HG03064 (cell line): ENCODE data around the gene PTPRM.
A peak's percentile ranks its signal among the peaks of the same experiment; 100 is the strongest.

Source experiments
- ATAC-seq: cut with Tn5 transposase; IDR thresholded peaks from one replicate; pipeline ENCODE4 v1.9.1; 2021; ENCODE audit warnings: low read depth; ENCODE audit not compliant: unreplicated experiment

PTPRM gene

DNA sequence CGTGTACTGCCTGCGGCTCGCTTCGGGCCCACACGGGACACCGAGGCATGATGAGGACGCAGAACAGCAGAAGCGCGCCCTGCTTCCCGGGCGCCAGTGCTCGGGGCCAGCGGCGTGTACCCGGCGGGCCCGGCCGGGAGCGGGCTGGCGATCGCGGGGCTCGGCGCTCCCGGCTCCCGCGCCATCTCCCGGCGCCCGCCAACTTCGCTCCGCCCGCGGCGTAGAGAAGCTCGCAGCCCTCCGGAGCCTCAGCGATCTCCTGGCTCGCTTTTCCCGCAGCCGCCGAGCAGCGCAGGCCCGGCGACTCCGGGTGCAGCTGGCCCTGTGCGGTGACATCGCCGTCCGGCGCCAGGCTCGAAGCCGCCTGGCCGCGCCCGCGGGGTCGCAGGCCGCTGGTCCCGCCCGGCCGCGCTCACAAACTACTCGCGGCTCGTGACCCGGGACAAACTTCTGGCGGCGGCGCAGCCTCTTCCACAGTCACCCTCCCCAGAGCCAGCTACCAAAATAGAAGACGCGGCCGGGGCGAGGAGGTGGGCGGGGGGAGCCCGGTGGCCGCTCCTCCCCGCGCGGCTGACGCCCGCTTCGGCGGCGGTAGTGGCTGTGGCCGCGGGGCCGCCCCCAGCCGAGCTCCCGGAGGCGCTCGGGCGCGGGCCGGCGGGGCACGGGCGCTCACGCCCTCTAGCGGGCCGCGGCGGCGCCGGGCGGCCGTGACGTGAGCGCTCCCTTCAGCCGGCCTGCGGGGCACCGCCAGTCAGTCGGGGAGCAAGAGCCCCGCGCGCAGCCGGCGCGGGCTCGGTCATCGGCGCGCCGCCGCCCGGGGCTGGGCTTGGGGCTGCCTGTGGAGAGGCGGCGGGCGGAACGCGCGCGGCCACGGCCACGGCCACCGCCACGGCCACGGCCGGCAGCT is at the start of gene PTPRM:
PTPRM (plus strand) TSS at position 750 of the 907 bp plus-strand sequence. CDS start 503 bp downstream, outside the sequence.
- ATAC-seq, result peak; percentile 89

- ATAC-seq, result no peak
Observed at GRCh38 chr18:7517852-7518251, 49.3 kb upstream of the PTPRM start.

GRCh38 chr18:7520200-7520785 is 46.8 kb upstream of the PTPRM start:
- ATAC-seq, result no peak

DNA sequence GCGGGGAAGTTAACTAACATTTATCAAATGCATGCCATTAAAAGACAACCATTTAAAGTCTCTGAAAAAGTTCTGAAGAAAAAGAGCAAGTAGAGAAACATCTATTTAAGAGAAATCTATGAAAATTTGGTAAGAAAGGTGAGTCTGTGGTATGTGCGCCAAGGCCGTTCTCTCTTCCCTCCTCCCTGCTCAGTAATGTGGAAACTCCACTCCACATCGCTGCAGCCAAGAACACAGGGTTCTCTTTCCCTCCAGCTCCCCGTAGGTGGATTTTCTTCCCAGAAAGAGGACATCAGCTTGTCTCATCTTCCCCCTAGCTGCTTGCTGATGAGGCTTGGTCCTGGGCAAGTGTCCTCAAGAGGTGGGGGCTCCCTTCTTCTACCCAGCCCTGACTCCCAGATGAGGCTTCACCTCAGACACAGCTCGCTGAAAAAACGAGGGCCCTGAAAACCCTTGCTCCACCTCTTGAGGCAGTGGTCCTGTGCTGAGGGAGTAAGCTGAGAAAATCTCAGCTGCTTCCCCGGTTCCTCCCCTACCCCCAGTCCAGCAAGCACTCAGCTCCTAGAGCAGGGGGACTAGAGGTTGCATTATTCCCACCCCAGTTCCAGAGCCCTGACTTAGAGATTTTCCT is 45.8 kb upstream of the PTPRM start:
- ATAC-seq, result no peak

- ATAC-seq, result no peak
Observed at GRCh38 chr18:7523772-7524171, 43.3 kb upstream of the PTPRM start.

DNA sequence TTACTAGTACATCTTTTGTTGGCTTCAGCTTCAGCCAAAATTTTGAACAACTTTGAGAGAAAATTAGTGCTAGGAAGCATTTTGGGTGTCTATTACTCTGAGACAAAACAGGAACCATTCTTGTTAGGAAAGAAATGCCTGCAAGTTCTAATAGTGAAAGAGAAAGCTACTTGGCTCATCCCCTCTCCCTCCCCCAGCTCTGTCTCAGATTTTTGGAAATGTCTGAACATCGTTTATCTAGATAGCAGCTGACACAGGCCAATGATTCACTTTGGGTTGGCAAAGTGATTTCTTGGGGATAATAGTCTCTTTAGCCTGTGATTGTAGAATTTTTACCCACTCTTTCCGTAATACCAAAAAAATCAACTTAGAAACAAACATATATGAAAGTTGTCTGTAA is 42.3 kb upstream of the PTPRM start:
- ATAC-seq, result no peak

GRCh38 chr18:7532942-7533341 is 34.2 kb upstream of the PTPRM start:
- no peak for ATAC-seq

- ATAC-seq, result no peak
Observed at GRCh38 chr18:7535436-7536205, 31.5 kb upstream of the PTPRM start.

DNA sequence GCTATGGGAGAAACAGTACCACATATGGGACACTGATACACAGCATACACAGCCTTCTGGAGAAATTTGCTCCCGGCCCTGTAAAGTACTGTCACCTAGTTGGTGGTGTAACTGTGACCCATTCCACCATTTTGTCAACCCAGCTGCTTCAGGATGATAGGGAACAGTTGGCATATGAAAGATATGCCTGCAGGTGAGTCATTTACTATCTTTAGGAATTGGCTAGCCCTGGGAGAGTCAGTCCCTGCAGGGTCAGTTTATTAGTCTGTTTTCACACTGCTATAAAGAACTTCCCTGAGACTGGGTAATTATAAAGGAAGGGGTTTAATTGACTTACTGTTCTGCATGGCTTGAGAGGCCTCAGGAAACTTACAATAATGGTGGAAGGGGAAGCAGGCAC is 30.0 kb upstream of the PTPRM start:
- ATAC-seq, result no peak

DNA sequence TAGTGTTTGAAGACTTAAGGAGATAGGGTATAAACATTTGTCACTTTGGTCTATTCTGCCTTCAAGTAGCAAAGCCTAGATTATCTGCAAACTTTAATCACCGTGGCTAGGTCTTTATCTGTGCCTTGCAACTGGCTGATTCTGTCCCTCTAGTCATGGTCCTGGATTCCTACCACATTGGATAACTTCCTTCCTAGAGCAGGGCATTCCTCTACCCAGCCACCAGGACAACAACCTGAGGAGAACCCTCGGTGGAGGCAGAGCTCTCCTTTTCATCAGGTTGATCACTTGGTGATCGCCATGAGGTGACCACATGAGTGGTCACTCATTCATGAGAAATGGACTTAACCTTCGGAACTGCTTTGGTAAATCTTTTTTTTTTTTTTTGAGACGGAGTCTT is 25.3 kb upstream of the PTPRM start:
- ATAC-seq, result no peak

GRCh38 chr18:7544686-7545085 is 22.4 kb upstream of the PTPRM start:
- no peak for ATAC-seq

GRCh38 chr18:7545734-7546133 is 21.4 kb upstream of the PTPRM start:
- ATAC-seq, result no peak

DNA sequence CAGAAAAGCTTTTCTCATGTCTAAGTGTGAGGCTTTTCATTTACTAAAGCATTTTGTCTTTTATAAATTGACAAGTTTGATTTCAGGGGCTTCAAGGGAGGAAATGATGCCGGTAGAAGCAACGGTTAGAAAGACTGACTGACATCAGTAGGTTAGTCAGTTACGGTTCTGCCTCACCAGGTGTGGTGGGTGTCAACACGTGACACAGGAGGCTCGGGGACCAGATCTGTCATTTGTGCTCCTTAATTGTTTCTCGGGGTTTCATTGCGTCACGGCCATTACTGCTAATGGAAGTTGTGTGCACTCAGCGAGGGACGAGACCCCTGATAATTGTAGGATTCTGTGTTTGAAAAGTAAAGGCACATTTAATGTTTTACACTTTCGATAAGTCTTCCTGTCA is 18.9 kb upstream of the PTPRM start:
- no peak for ATAC-seq

GRCh38 chr18:7548721-7549120 is 18.4 kb upstream of the PTPRM start:
- no peak for ATAC-seq

GRCh38 chr18:7557973-7558372 is 9.1 kb upstream of the PTPRM start:
- no peak for ATAC-seq

DNA sequence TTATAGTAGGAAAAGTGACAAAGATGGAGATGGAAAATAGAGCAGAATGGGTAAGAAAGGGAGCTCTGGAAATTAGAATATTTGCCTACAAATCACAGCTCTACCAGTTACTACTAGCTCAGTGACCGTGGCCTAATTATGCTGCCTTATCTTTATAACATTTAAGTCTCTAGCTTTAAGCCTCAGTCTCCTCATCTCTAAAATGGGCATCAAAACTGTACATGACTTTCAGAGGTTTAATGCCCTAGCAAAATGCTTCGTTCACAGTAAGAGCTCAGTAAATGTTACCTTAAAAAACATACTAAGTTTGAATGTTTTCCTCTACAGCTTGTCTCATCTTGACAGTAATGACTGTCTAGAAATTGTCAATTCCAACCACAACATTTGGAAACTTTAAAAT is 8.3 kb upstream of the PTPRM start:
- no peak for ATAC-seq

- no peak for ATAC-seq
Observed at GRCh38 chr18:7559709-7560319, 7.3 kb upstream of the PTPRM start.

DNA sequence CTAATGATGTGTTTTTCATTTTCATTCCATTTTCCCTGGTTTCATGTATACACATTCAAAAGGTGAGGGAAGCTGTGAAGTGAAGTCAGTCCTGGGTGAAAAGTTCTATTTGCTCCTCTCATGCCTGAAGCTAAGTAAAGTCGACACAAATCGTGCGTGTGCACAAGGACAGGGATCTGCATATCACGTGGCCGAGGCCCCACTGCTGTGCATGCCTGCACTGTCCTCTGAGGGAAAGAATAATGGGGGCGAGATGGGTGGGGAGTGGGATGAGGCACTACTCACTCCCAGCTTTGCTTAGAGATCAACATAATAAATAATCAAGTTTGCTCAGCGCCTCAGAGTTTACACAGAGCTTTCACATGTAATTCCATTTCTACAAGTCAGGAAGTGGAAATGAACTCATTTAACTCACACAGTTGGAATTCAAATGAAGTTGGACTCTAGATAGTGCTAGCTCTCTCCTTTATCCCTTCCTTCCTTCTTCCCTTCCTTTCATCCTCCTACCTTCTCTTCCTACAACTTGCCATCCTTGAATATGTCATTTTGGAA is 5.1 kb upstream of the PTPRM start:
- ATAC-seq, result no peak

- no peak for ATAC-seq
Observed at GRCh38 chr18:7562491-7562890, 4.6 kb upstream of the PTPRM start.

- ATAC-seq, result no peak
Observed at GRCh38 chr18:7565677-7566076, 1.4 kb upstream of the PTPRM start.
